ENCODE measurements around the gene IFNLR1.

IFNLR1 gene

DNA sequence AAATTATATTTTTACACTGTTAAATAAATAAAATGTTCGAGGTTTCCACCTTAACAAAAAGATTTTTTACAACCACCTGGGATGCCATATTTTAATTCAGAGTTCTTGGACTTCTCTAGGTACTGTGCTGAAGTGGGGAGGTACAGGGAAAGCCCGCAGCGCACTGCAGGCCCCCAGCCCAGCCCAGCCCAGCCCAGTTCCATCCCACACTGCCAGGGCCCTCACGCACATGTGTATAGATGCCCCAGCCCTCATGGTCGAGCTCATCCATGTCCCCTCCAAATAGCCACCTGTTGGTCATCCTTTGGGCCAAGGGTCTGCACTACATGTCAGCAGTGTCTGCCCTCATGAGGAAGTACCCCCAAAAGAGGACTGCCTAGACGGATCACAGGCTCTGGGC lies 63.5 kb downstream of the IFNLR1 start:
- no peak for TF ChIP-seq CTCF (IDR thresholded peaks at IDR 0.05; ENCODE audit: control insufficient read depth, insufficient read depth, low read depth, low read length, missing control alignments)
- no peak overlapping the region for H3K4me3 ChIP-seq (ENCODE audit: control insufficient read depth, low read depth, low read length)
- no peak for DNase-seq (ENCODE audit: low read depth)

DNA sequence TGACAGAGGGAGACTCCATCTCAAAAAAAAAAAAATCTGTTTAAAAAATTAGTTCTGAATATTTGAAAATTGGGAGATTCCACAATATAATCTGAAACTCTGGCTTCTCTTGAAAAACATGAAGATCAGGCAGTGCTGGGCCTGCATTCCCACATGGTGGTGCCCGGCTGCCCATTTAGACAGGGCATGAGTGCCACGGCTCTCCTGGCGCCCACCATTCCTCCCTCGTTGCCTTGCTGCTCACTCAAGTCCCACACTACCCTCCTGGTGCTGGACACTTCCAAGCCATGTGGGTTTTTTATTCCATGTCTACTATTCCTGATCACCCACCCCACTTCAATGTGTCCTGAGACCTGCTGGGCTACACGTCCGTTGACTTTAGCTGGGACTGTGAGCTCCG lies 64.3 kb downstream of the IFNLR1 start:
- H3K4me3 ChIP-seq (ENCODE audit: control insufficient read depth, low read depth, low read length), result no peak overlapping the region
- no peak for DNase-seq (ENCODE audit: low read depth)
- no peak for TF ChIP-seq CTCF (IDR thresholded peaks at IDR 0.05; ENCODE audit: control insufficient read depth, insufficient read depth, low read depth, low read length, missing control alignments)

DNA sequence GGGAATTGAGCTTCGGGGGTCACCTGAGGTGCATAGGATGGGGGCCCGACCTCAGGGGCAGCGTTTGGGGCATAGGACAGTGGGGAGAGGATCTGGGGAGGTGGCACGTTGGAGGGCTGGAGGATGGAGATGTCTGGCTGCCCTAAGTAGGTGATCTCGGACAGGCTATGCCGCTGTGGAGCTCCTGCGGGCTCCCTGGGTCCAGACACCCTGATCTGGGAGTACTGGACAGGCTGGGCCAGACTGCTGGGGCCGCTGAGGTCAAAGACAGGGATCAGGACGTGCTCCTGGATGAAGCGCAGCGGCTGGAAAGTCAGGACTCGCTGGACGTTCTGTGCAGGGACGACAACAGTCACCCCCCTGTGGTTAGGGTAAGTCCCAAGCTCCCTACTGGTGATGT lies 65.7 kb downstream of the IFNLR1 start:
- DNase-seq (ENCODE audit: low read depth), result no peak

GRCh38 chr1:24120965-24121364 lies 66.1 kb downstream of the IFNLR1 start:
- TF ChIP-seq CTCF (IDR thresholded peaks at IDR 0.05; ENCODE audit: control insufficient read depth, insufficient read depth, low read depth, low read length, missing control alignments), result no peak
- H3K4me3 ChIP-seq (ENCODE audit: control insufficient read depth, low read depth, low read length), result no peak overlapping the region
- no peak for DNase-seq (ENCODE audit: low read depth)

More for the DNA sequence above, 65.7 kb downstream of the IFNLR1 start:
- H3K4me3 ChIP-seq (ENCODE audit: control insufficient read depth, low read depth, low read length), result no peak overlapping the region
- no peak for TF ChIP-seq CTCF (IDR thresholded peaks at IDR 0.05; ENCODE audit: control insufficient read depth, insufficient read depth, low read depth, low read length, missing control alignments)

DNA sequence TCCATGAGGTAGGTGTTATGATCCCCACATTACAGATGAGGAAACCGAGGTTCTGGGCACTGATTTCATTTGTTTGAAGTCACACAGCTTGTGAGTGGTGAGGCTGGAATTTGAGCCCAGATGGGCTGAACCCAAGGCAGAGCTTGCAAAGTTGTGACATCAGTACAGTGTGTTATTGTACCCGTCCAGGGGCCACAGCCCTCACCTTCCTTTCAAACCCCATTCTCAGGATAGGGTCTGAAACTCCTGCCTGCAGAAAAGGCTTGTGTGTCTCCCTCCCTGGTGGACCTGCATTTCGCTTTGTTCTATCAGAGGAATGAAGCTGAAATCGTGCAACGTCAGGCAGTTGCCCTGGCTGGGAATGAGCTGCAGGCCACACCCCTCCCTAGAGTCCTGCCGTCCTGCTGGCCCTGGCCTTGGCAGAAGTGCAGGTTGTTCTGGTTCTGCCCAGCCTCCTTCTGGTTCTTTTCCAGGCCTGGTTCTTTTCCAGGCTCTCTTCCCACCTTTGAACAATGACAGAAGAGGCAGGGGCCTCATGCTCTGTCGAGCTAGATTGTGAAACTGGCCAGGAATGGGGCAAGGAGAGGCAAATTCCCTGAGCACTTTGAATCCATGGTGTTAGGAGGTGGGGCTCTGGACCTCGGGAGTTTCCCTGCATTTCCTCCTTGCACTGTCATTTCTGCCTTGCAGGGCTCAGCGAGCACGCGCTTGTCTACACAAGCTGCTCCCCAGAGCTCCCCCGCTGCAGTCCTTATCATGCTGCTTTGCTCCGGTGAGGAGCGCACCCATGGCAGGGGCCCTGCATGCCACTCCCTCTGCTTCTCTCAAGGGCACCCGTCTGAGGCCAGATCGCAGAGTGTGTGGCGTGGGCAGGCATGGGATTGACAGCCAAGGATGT lies 67.0 kb downstream of the IFNLR1 start:
- H3K4me3 ChIP-seq (ENCODE audit: control insufficient read depth, low read depth, low read length), result no peak overlapping the region
- DNase-seq (ENCODE audit: low read depth), result no peak
- no peak for TF ChIP-seq CTCF (IDR thresholded peaks at IDR 0.05; ENCODE audit: control insufficient read depth, insufficient read depth, low read depth, low read length, missing control alignments)

- no peak for DNase-seq (ENCODE audit: low read depth)
- no peak for TF ChIP-seq CTCF (IDR thresholded peaks at IDR 0.05; ENCODE audit: control insufficient read depth, insufficient read depth, low read depth, low read length, missing control alignments)
- H3K4me3 ChIP-seq (ENCODE audit: control insufficient read depth, low read depth, low read length), result no peak overlapping the region
Measured at GRCh38 chr1:24119489-24119858, 67.6 kb downstream of the IFNLR1 start.

Data from AG09309 (cell line).